Liver (tissue), 3 donors: Measurements from ENCODE around the gene HCRT.

Experiments
- ATF3 ChIP-seq: IDR thresholded peaks from 2 replicates; pipeline ENCODE4 v1.6.1; 2016; ENCODE audit warnings: antibody characterized with exemption
- EGR1 ChIP-seq, 2 donors: IDR thresholded peaks; 2 replicates each; pipeline ENCODE4 v1.6.1; 2016 to 2018; ENCODE audit warnings: antibody characterized with exemption in 2 of 2, low read depth in 2 of 2
- GABPA ChIP-seq, 2 donors: IDR thresholded peaks in 1 of 2; conservative IDR thresholded peaks in 1 of 2; 2 replicates each; pipeline ENCODE4 v1.6.1; 2016; ENCODE audit warnings: antibody characterized with exemption in 2 of 2, mild to moderate bottlenecking in 1 of 2, moderate library complexity in 1 of 2
- HNF4A ChIP-seq, 2 donors: conservative IDR thresholded peaks; 2 replicates each; pipeline ENCODE4 v1.6.1; 2016; ENCODE audit warnings: antibody characterized with exemption in 2 of 2, mild to moderate bottlenecking in 2 of 2
- JUND ChIP-seq, 2 donors: IDR thresholded peaks; 2 replicates each; pipeline ENCODE4 v1.6.1; 2016; ENCODE audit warnings: antibody characterized with exemption in 2 of 2
- MAX ChIP-seq: IDR thresholded peaks from 2 replicates; pipeline ENCODE4 v1.6.1; 2016; ENCODE audit warnings: antibody characterized with exemption
- RAD21 ChIP-seq, 2 donors: IDR thresholded peaks; 2 replicates each; pipeline ENCODE4 v1.6.1; 2016; ENCODE audit warnings: antibody characterized with exemption in 2 of 2, mild to moderate bottlenecking in 2 of 2
- REST ChIP-seq: IDR thresholded peaks from 2 replicates; pipeline ENCODE4 v1.6.1; 2016; ENCODE audit warnings: antibody characterized with exemption, mild to moderate bottlenecking
- SP1 ChIP-seq: IDR thresholded peaks from 2 replicates; pipeline ENCODE4 v1.6.1; 2018; ENCODE audit warnings: antibody characterized with exemption, mild to moderate bottlenecking
- TAF1 ChIP-seq: conservative IDR thresholded peaks from 2 replicates; pipeline ENCODE4 v1.6.1; 2016; ENCODE audit warnings: antibody characterized with exemption, mild to moderate bottlenecking
- YY1 ChIP-seq: IDR thresholded peaks from 2 replicates; pipeline ENCODE4 v1.6.1; 2016; ENCODE audit warnings: antibody characterized with exemption, mild to moderate bottlenecking
- ZBTB33 ChIP-seq: IDR thresholded peaks from 2 replicates; pipeline ENCODE4 v1.6.1; 2016; ENCODE audit warnings: antibody characterized with exemption
- TF ChIP-seq, protein P1 (sequence below): fragments of 150-350 bp; IDR thresholded peaks from 2 replicates; pipeline ENCODE4 v1.5.1; 2017; ENCODE audit warnings: improper control_type of control experiment, low read depth, low read length; ENCODE audit not compliant: missing input control
- donor health status: healthy.
- donor health status: healthy.

DNA sequence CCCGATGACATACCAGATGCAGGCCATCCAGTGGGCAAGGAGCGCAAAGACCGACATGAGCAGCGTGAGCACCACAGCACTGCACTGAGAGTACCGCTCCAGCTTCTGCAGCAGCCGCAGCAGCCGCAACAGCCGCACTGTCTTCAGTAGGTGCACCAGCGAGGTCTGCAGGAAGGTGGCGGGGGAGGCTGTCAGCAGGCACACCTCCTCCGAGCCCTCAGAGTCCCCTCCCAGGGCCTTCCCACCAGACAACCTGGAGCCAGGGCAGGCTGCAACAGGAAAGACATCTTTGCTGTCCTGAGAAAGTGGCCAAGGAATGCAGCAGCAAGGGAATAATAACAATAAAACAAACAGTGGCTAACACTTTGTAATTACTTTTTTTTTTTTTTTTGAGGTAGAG is 13.4 kb downstream of the HCRT start:
- TF ChIP-seq, protein P1, sequence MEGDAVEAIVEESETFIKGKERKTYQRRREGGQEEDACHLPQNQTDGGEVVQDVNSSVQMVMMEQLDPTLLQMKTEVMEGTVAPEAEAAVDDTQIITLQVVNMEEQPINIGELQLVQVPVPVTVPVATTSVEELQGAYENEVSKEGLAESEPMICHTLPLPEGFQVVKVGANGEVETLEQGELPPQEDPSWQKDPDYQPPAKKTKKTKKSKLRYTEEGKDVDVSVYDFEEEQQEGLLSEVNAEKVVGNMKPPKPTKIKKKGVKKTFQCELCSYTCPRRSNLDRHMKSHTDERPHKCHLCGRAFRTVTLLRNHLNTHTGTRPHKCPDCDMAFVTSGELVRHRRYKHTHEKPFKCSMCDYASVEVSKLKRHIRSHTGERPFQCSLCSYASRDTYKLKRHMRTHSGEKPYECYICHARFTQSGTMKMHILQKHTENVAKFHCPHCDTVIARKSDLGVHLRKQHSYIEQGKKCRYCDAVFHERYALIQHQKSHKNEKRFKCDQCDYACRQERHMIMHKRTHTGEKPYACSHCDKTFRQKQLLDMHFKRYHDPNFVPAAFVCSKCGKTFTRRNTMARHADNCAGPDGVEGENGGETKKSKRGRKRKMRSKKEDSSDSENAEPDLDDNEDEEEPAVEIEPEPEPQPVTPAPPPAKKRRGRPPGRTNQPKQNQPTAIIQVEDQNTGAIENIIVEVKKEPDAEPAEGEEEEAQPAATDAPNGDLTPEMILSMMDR, result no peak
- TF ChIP-seq GABPA (IDR thresholded peaks at IDR 0.05 in 1 of 2, conservative IDR thresholded peaks at IDR 0.05 in 1 of 2) (no peak), MAX (no peak), YY1 (no peak), REST (no peak), TAF1 (no peak), RAD21 (IDR thresholded peaks at IDR 0.05) (no peak), ZBTB33 (no peak), HNF4A (conservative IDR thresholded peaks at IDR 0.05) (no peak), EGR1 (IDR thresholded peaks at IDR 0.05; ENCODE audit: low read depth in 2 of 2) (no peak), JUND (IDR thresholded peaks at IDR 0.05) (no peak), SP1 (no peak), ATF3 (no peak)
